Hepatocyte (in vitro differentiated cells): ENCODE measurements around the gene ERC2. TPM values are rescaled to one million over a fixed set of nuclear protein-coding genes. Genes with fewer than 3 reads are reported as not detected.

ENCODE experiments used
- DNase-seq: peaks from one replicate; pipeline ENCODE4 v3.0.0-alpha.2; 2016; ENCODE audit warnings: low spot score
- H2AFZ ChIP-seq: fragments of 200-600 bp; sonication (generic); 2 replicates; pipeline ENCODE4 v1.6.0; 2016; ENCODE audit warnings: antibody characterized with exemption, mild to moderate bottlenecking
- H3K27ac ChIP-seq: fragments of 200-600 bp; sonication (generic); 2 replicates; pipeline ENCODE4 v1.5.1; 2016; ENCODE audit warnings: mild to moderate bottlenecking
- H3K27me3 ChIP-seq: fragments of 200-600 bp; sonication (generic); 2 replicates; pipeline ENCODE4 v1.6.1; 2016
- H3K36me3 ChIP-seq: fragments of 200-600 bp; sonication (generic); replicated peaks from 2 replicates; pipeline ENCODE4 v1.5.1; 2016; ENCODE audit warnings: low read depth; ENCODE audit not compliant: insufficient read depth
- H3K4me1 ChIP-seq: fragments of 200-600 bp; sonication (generic); 2 replicates; pipeline ENCODE4 v1.5.1; 2016; ENCODE audit warnings: mild to moderate bottlenecking, moderate library complexity; ENCODE audit not compliant: insufficient read depth
- H3K4me2 ChIP-seq: fragments of 200-600 bp; sonication (generic); 2 replicates; pipeline ENCODE4 v1.6.0; 2016
- H3K4me3 ChIP-seq: fragments of 200-600 bp; sonication (generic); 2 replicates; pipeline ENCODE4 v1.5.1; 2016; ENCODE audit warnings: mild to moderate bottlenecking
- H3K79me2 ChIP-seq: fragments of 200-600 bp; sonication (generic); 2 replicates; pipeline ENCODE4 v1.6.0; 2017; ENCODE audit warnings: mild to moderate bottlenecking
- H3K9me2 ChIP-seq: fragments of 200-600 bp; sonication (generic); replicated peaks from 2 replicates; pipeline ENCODE4 v1.6.0; 2017; ENCODE audit warnings: mild to moderate bottlenecking; ENCODE audit not compliant: insufficient read depth
- H3K9me3 ChIP-seq: fragments of 200-600 bp; sonication (generic); 2 replicates; pipeline ENCODE4 v1.5.1; 2016; ENCODE audit warnings: low read depth, mild to moderate bottlenecking
- H4K20me1 ChIP-seq: fragments of 200-600 bp; sonication (generic); 2 replicates; pipeline ENCODE4 v1.6.0; 2016; ENCODE audit warnings: mild to moderate bottlenecking; ENCODE audit not compliant: insufficient read depth, poor library complexity, severe bottlenecking
- EZH2 ChIP-seq: fragments of 200-600 bp; sonication (generic); IDR thresholded peaks from 2 replicates; pipeline ENCODE4 v1.6.1; 2016; ENCODE audit warnings: antibody characterized with exemption, mild to moderate bottlenecking, borderline replicate concordance
- EZH2phosphoT487 ChIP-seq: fragments of 200-600 bp; sonication (generic); IDR thresholded peaks from one replicate; pipeline ENCODE4 v1.6.1; 2018; ENCODE audit warnings: antibody characterized with exemption, mild to moderate bottlenecking, low read depth, moderate library complexity; ENCODE audit not compliant: unreplicated experiment, severe bottlenecking
- WGBS: methylation state at CpG from one replicate; pipeline ENCODE4 v1.1.6; 2016; ENCODE audit warnings: low lambda C conversion rate; ENCODE audit errors: missing lambda C conversion rate; 5-methylcytosine and 5-hydroxymethylcytosine counted together
- polyA plus RNA-seq: library from polyadenylated mRNA; unstranded; fragments of >200 nt; fragmentation: Nextera tagmentation; extraction: Ambion mirVana; gene quantifications from 2 replicates; pipeline ENCODE4 v1.2.1, GENCODE V29; 2016
- total RNA-seq: library from RNA; depleted of rRNA; stranded (reverse); fragments of >200 nt; gene quantifications from 2 replicates; pipeline ENCODE4 v1.2.3, GENCODE V29; 2014
- TF ChIP-seq, protein P1 (sequence below): fragments of 200-600 bp; sonication (generic); IDR thresholded peaks from 2 replicates; pipeline ENCODE4 v1.5.1; 2016; ENCODE audit warnings: antibody characterized with exemption, mild to moderate bottlenecking; ENCODE audit not compliant: poor library complexity

The ERC2 gene
- total and polyA plus RNA-seq, 2 experiments from 2014 or later = 1.2 to 5.3 TPM

- no peaks in the 10 kb centered on the region for H3K79me2 ChIP-seq
- H4K20me1 ChIP-seq = no peaks in the 10 kb centered on the region
- no peaks in the 10 kb centered on the region for H3K9me2 ChIP-seq
- no peak for TF ChIP-seq EZH2
- TF ChIP-seq EZH2phosphoT487 = no peak
- TF ChIP-seq, protein P1, sequence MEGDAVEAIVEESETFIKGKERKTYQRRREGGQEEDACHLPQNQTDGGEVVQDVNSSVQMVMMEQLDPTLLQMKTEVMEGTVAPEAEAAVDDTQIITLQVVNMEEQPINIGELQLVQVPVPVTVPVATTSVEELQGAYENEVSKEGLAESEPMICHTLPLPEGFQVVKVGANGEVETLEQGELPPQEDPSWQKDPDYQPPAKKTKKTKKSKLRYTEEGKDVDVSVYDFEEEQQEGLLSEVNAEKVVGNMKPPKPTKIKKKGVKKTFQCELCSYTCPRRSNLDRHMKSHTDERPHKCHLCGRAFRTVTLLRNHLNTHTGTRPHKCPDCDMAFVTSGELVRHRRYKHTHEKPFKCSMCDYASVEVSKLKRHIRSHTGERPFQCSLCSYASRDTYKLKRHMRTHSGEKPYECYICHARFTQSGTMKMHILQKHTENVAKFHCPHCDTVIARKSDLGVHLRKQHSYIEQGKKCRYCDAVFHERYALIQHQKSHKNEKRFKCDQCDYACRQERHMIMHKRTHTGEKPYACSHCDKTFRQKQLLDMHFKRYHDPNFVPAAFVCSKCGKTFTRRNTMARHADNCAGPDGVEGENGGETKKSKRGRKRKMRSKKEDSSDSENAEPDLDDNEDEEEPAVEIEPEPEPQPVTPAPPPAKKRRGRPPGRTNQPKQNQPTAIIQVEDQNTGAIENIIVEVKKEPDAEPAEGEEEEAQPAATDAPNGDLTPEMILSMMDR = no peak
- no peak overlapping the region for H2AFZ ChIP-seq
- peaks cover 7% of the 10 kb centered on the region for H3K4me1 ChIP-seq
- no peak overlapping the region for H3K27ac ChIP-seq
- WGBS = 96% methylated on average over 8 of the region's 8 CpGs
- DNase-seq = no peak
- H3K36me3 ChIP-seq = no peaks in the 10 kb centered on the region
- no peak overlapping the region for H3K4me3 ChIP-seq
- no peak overlapping the region for H3K4me2 ChIP-seq
- H3K9me3 ChIP-seq = no peaks in the 10 kb centered on the region
- H3K27me3 ChIP-seq = no peaks in the 10 kb centered on the region
Measured at GRCh38 chr3:55958605-55959004, 509.7 kb downstream of the ERC2 start.

GRCh38 chr3:55955891-55956477, 512.3 kb downstream of the ERC2 start:
- no peak for DNase-seq
- no peak overlapping the region for H2AFZ ChIP-seq
- H3K4me3 ChIP-seq = no peak overlapping the region
- no peaks in the 10 kb centered on the region for H3K79me2 ChIP-seq
- no peak overlapping the region for H3K27ac ChIP-seq
- WGBS = 62% methylated on average over 4 of the region's 4 CpGs
- no peaks in the 10 kb centered on the region for H3K9me3 ChIP-seq
- peaks cover 7% of the 10 kb centered on the region for H3K4me1 ChIP-seq
- no peaks in the 10 kb centered on the region for H3K9me2 ChIP-seq
- no peak for TF ChIP-seq EZH2phosphoT487
- TF ChIP-seq EZH2 = no peak
- TF ChIP-seq, protein P1 = no peak
- no peak overlapping the region for H3K4me2 ChIP-seq
- no peaks in the 10 kb centered on the region for H3K36me3 ChIP-seq
- H4K20me1 ChIP-seq = no peaks in the 10 kb centered on the region
- no peaks in the 10 kb centered on the region for H3K27me3 ChIP-seq

- Histone ChIP-seq H3K36me3 (no peaks in the 10 kb centered on the region), H3K4me2 (peak overlapping the region; percentile 34), H2AFZ (no peak overlapping the region), H3K27ac (no peak overlapping the region), H3K9me2 (no peaks in the 10 kb centered on the region), H3K27me3 (no peaks in the 10 kb centered on the region), H3K79me2 (no peaks in the 10 kb centered on the region), H3K9me3 (no peaks in the 10 kb centered on the region), H3K4me1 (peaks cover 4% of the 10 kb centered on the region), H3K4me3 (no peak overlapping the region), H4K20me1 (no peaks in the 10 kb centered on the region)
- WGBS = 43% methylated on average over 4 of the region's 4 CpGs
- TF ChIP-seq EZH2 (no peak), EZH2phosphoT487 (no peak)
- TF ChIP-seq, protein P1 = no peak
- DNase-seq = no peak
Measured at GRCh38 chr3:55951388-55951787, 516.9 kb downstream of the ERC2 start.
